Transverse colon (tissue), 4 donors: ENCODE results near the gene EGF. TPM values are rescaled to one million over a fixed set of nuclear protein-coding genes. Genes with fewer than 3 reads are reported as not detected.

Experiments
- DNase-seq: peaks from one replicate; pipeline ENCODE4 v3.0.0-alpha.2; 2019
- H3K27ac ChIP-seq, 4 donors: fragments of 200-600 bp; sonication (generic); 2 replicates each; pipeline ENCODE4 v1.5.1; 2016 to 2018; ENCODE audit warnings: inconsistent platforms in 4 of 4
- H3K27me3 ChIP-seq: fragments of 200-600 bp; sonication (generic); 2 replicates; pipeline ENCODE4 v1.5.1; 2017; ENCODE audit warnings: inconsistent platforms
- H3K36me3 ChIP-seq, 4 donors: fragments of 200-600 bp; sonication (generic); 2 replicates each; pipeline ENCODE4 v1.5.1; 2017 to 2019; ENCODE audit warnings: inconsistent platforms in 4 of 4
- H3K4me1 ChIP-seq, 4 donors: fragments of 200-600 bp; sonication (generic); 2 replicates each; pipeline ENCODE4 v1.5.1; 2017 to 2020; ENCODE audit warnings: inconsistent platforms in 4 of 4
- H3K4me3 ChIP-seq, 4 donors: fragments of 200-600 bp; sonication (generic); 1 replicate in 1 of 4; 2 replicates in 3 of 4; pipeline versions ENCODE4 v1.5.1 to v1.6.1; 2017 to 2019; ENCODE audit warnings: inconsistent platforms in 4 of 4
- H3K9me3 ChIP-seq, 2 donors: fragments of 200-600 bp; sonication (generic); 2 replicates each; pipeline ENCODE4 v1.5.1; 2017 to 2019; ENCODE audit warnings: inconsistent platforms in 2 of 2
- CTCF ChIP-seq, 5 experiments: fragments of 200-600 bp in 3 of 5; fragments of 450-650 bp in 2 of 5; sonication (generic) in 3 of 5; IDR thresholded peaks; 1 replicate in 2 of 5; 2 replicates in 3 of 5; pipeline ENCODE4 v1.5.1; 2016 to 2017; ENCODE audit warnings: antibody characterized with exemption in 5 of 5, inconsistent platforms in 3 of 5, mild to moderate bottlenecking in 2 of 5, moderate library complexity in 1 of 5
- EP300 ChIP-seq: sonication (generic); formaldehyde crosslinking; IDR thresholded peaks from one replicate; pipeline ENCODE4 v1.6.1; 2017; ENCODE audit warnings: antibody characterized with exemption, low read depth
- POLR2A ChIP-seq: fragments of 450-650 bp; IDR thresholded peaks from one replicate; pipeline ENCODE4 v1.6.1; 2016; ENCODE audit warnings: antibody characterized with exemption, mild to moderate bottlenecking, moderate library complexity
- POLR2AphosphoS5 ChIP-seq, 3 donors: sonication (generic); formaldehyde crosslinking; IDR thresholded peaks; one replicate each; pipeline ENCODE4 v1.6.1; 2016; ENCODE audit warnings: antibody characterized with exemption in 3 of 3
- WGBS, 2 donors: methylation state at CpG; one replicate each; pipeline ENCODE4 v1.1.5; 2018; ENCODE audit warnings: low coverage in 1 of 2; 5-methylcytosine and 5-hydroxymethylcytosine counted together
- in situ Hi-C, 4 donors: fragments of 200-750 bp; cut with MboI; loops; one replicate each; pipeline versions ENCODE4 v1.15.0 to v1.15.1; 2017; ENCODE audit warnings: low sequenced_read_pairs in 3 of 4, low pct_ligation_motif_present in 1 of 4, low pct_unique_long_range_greater_than_20kb in 1 of 4
- intact Hi-C: fragments of 100-400 bp; cut with DNase I; formaldehyde crosslinking; loops from one replicate; pipeline ENCODE4 v1.15.1; 2023; ENCODE audit warnings: low total_unique reads
- total RNA-seq, 4 donors: library from RNA; depleted of rRNA; stranded (reverse); fragments of >200 nt; gene quantifications; one replicate each; pipeline ENCODE4 v1.1.0, GENCODE V29; 2016

Gene EGF
- total RNA-seq = 1 to 10 TPM in 2 of 4 donors, under 1 TPM in 2; 0.79 to 3.1 (median 1.1) TPM

GRCh38 chr4:109912706-109913595 is at the start of gene EGF:
EGF (plus strand) TSS chr4:109912883; CDS start chr4:109913336, 453 bp downstream.
- intact Hi-C loops (no loop called here), in situ Hi-C loops (no loop called here)
- Histone ChIP-seq H3K4me1 (peaks cover 0 to 5% (median 2%) of the 10 kb centered on the region in 4 donors), H3K27me3 (no peaks in the 10 kb centered on the region), H3K9me3 (no peaks in the 10 kb centered on the region), H3K27ac (peak within 1 kb of the TSS in 3 of 4 donors; percentile 37 to 47 (median 43)), H3K4me3 (peak within 1 kb of the TSS in 1 of 4 donors; percentile 1), H3K36me3 (no peaks in the 10 kb centered on the region)
- TF ChIP-seq POLR2A (no peak), EP300 (no peak), CTCF (IDR thresholded peaks at IDR 0.05) (no peak)
- no peak for DNase-seq
- WGBS, 2 donors = 59 to 92% methylated on average over 2 to 9 of the region's 9 CpGs

- Histone ChIP-seq H3K4me3 (no peak overlapping the region), H3K9me3 (peaks cover 8 to 13% of the 10 kb centered on the region in 2 donors), H3K27ac (no peak overlapping the region), H3K4me1 (no peaks in the 10 kb centered on the region), H3K27me3 (no peaks in the 10 kb centered on the region), H3K36me3 (no peaks in the 10 kb centered on the region)
- intact Hi-C loops = no loop called here
- no peak for DNase-seq
- in situ Hi-C loops = no loop called here
- TF ChIP-seq EP300 = no peak
- TF ChIP-seq POLR2A = no peak
These were observed 48.5 kb upstream of the EGF start for GRCh38 chr4:109864134-109864533.

GRCh38 chr4:109870061-109870460 is 42.6 kb upstream of the EGF start:
- TF ChIP-seq POLR2A (no peak), EP300 (no peak), CTCF (IDR thresholded peaks at IDR 0.05) (no peak), POLR2AphosphoS5 (IDR thresholded peaks at IDR 0.05) (no peak)
- in situ Hi-C loops = no loop called here
- no peaks in the 10 kb centered on the region for H3K4me1 ChIP-seq

GRCh38 chr4:109872065-109872464 is 40.6 kb upstream of the EGF start:
- no peak for DNase-seq
- Histone ChIP-seq H3K27me3 (no peaks in the 10 kb centered on the region), H3K27ac (no peak overlapping the region), H3K4me1 (no peaks in the 10 kb centered on the region), H3K9me3 (no peaks in the 10 kb centered on the region), H3K4me3 (no peak overlapping the region), H3K36me3 (no peaks in the 10 kb centered on the region)
- TF ChIP-seq POLR2A = no peak
- TF ChIP-seq POLR2AphosphoS5 (IDR thresholded peaks at IDR 0.05) = no peak
- TF ChIP-seq CTCF (IDR thresholded peaks at IDR 0.05) = no peak
- no peak for TF ChIP-seq EP300
- WGBS, 2 donors = 79 to 91% methylated on average over 2 of the region's 2 CpGs
- in situ Hi-C loops = no loop called here
- intact Hi-C loops = no loop called here

More at GRCh38 chr4:109870061-109870460, 42.6 kb upstream of the EGF start:
- DNase-seq = no peak
- H3K36me3 ChIP-seq = no peaks in the 10 kb centered on the region
- WGBS, 2 donors = 89 to 93% methylated on average over 3 to 5 of the region's 5 CpGs
- intact Hi-C loops = no loop called here
- no peak overlapping the region for H3K27ac ChIP-seq
- no peaks in the 10 kb centered on the region for H3K27me3 ChIP-seq
- H3K9me3 ChIP-seq = no peaks in the 10 kb centered on the region
- H3K4me3 ChIP-seq = no peak overlapping the region
